HG03520 (cell line): Measurements from ENCODE around the gene TRIP13.
"Not testable (repeated sequence)": the region's sequence is repeated elsewhere in the genome, so short reads cannot be mapped to it uniquely, and the experiment has no call there.

ENCODE experiments used
- ATAC-seq: cut with Tn5 transposase; IDR thresholded peaks from one replicate; pipeline ENCODE4 v1.9.1; 2021; ENCODE audit warnings: mild to moderate bottlenecking, moderate library complexity; ENCODE audit not compliant: unreplicated experiment

The TRIP13 gene

GRCh38 chr5:934381-934967, 41.8 kb downstream of the TRIP13 start:
- not testable (repeated sequence) for ATAC-seq

- no peak for ATAC-seq
Observed at GRCh38 chr5:935510-936084, 42.9 kb downstream of the TRIP13 start.

- no peak for ATAC-seq
Observed at GRCh38 chr5:936149-937144, 43.8 kb downstream of the TRIP13 start.

GRCh38 chr5:937151-937924, 44.7 kb downstream of the TRIP13 start:
- ATAC-seq: no peak

GRCh38 chr5:939368-939767, 46.7 kb downstream of the TRIP13 start:
- ATAC-seq: no peak

- not testable (repeated sequence) for ATAC-seq
Observed at GRCh38 chr5:940741-941140, 48.1 kb downstream of the TRIP13 start.

GRCh38 chr5:943201-943917, 50.7 kb downstream of the TRIP13 start:
- no peak for ATAC-seq

- ATAC-seq: no peak
Observed at GRCh38 chr5:943918-944620, 51.4 kb downstream of the TRIP13 start.

- ATAC-seq: no peak
Observed at GRCh38 chr5:944621-944927, 51.9 kb downstream of the TRIP13 start.

- ATAC-seq: no peak
Observed at GRCh38 chr5:944992-945685, 52.5 kb downstream of the TRIP13 start.

GRCh38 chr5:945691-946551, 53.2 kb downstream of the TRIP13 start:
- ATAC-seq: no peak

- ATAC-seq: no peak
Observed at GRCh38 chr5:946720-947625, 54.3 kb downstream of the TRIP13 start.

GRCh38 chr5:947626-948471, 55.2 kb downstream of the TRIP13 start:
- no peak for ATAC-seq

- no peak for ATAC-seq
Observed at GRCh38 chr5:948472-949274, 56.0 kb downstream of the TRIP13 start.

GRCh38 chr5:949275-949543, 56.5 kb downstream of the TRIP13 start:
- no peak for ATAC-seq
